CD4-positive, CD25-positive, alpha-beta regulatory T cell (primary cell): Measurements from ENCODE around the gene LRTM2. TPM values are rescaled to one million over a fixed set of nuclear protein-coding genes. Genes with fewer than 3 reads are reported as not detected.

ENCODE experiments used
- ATAC-seq, 2 donors: fragments of 150-1000 bp; cut with Tn5 transposase; one replicate each; pipeline ENCODE4 v1.10.0; 2021; ENCODE audit warnings: low read depth in 2 of 2, moderate number of reproducible peaks in 2 of 2, moderate library complexity in 1 of 2
- DNase-seq, 3 donors: peaks; one replicate each; pipeline versions ENCODE4 v3.0.0 to v3.0.0-alpha.2; 2012 to 2022; ENCODE audit warnings: mixed read lengths in 1 of 3
- H3K27ac ChIP-seq: one replicate; pipeline ENCODE4 v1.7.0; 2013; ENCODE audit warnings: mild to moderate bottlenecking, low read length; ENCODE audit not compliant: insufficient read depth, poor library complexity, severe bottlenecking
- H3K27me3 ChIP-seq: one replicate; pipeline ENCODE4 v1.7.0; 2013; ENCODE audit warnings: low read length; ENCODE audit not compliant: control insufficient read depth, insufficient read depth
- H3K36me3 ChIP-seq: one replicate; pipeline ENCODE4 v1.7.0; 2013; ENCODE audit warnings: mild to moderate bottlenecking, low read length, moderate library complexity; ENCODE audit not compliant: control insufficient read depth, insufficient read depth
- H3K4me1 ChIP-seq: 2 replicates; pipeline ENCODE4 v1.7.0; 2013; ENCODE audit warnings: mild to moderate bottlenecking, low read length; ENCODE audit not compliant: insufficient read depth, control insufficient read depth, poor library complexity, severe bottlenecking
- H3K4me3 ChIP-seq: one replicate; pipeline ENCODE4 v1.7.0; 2013; ENCODE audit warnings: low read depth, mild to moderate bottlenecking, low read length, moderate library complexity
- H3K9me3 ChIP-seq, 2 experiments: 1 replicate in 1 of 2; 2 replicates in 1 of 2; pipeline ENCODE4 v1.7.0; 2013; ENCODE audit warnings: low read length in 2 of 2, mild to moderate bottlenecking in 1 of 2, moderate library complexity in 1 of 2; ENCODE audit not compliant: control insufficient read depth in 2 of 2
- H3K27ac Mint-ChIP-seq, 3 donors: one replicate each; pipeline ENCODE4 v1.8.0; 2020 to 2022; ENCODE audit warnings: mild to moderate bottlenecking in 3 of 3, mixed read lengths in 3 of 3, moderate library complexity in 2 of 3
- H3K27me3 Mint-ChIP-seq: one replicate; pipeline ENCODE4 v1.8.0; 2022; ENCODE audit warnings: mild to moderate bottlenecking, mixed read lengths
- H3K36me3 Mint-ChIP-seq: one replicate; pipeline ENCODE4 v1.8.0; 2020; ENCODE audit warnings: mixed read lengths
- H3K4me1 Mint-ChIP-seq, 4 donors: one replicate each; pipeline ENCODE4 v1.8.0; 2020 to 2022; ENCODE audit warnings: mixed read lengths in 4 of 4, mild to moderate bottlenecking in 1 of 4
- H3K4me3 Mint-ChIP-seq, 4 donors: one replicate each; pipeline ENCODE4 v1.8.0; 2020 to 2022; ENCODE audit warnings: mild to moderate bottlenecking in 4 of 4, mixed read lengths in 4 of 4, moderate library complexity in 3 of 4
- H3K9me3 Mint-ChIP-seq, 7 donors: one replicate each; pipeline ENCODE4 v1.8.0; 2020 to 2022; ENCODE audit warnings: mixed read lengths in 7 of 7, mild to moderate bottlenecking in 3 of 7, moderate library complexity in 2 of 7
- polyA plus RNA-seq, 4 donors: library from polyadenylated mRNA; unstranded; fragments of 300-500 nt; fragmentation: Illumina TruSeq; gene quantifications; one replicate each; pipeline ENCODE4 v1.2.3, GENCODE V29; 2021
- total RNA-seq: library from RNA; stranded (reverse); gene quantifications from one replicate; pipeline ENCODE4 v1.2.3, GENCODE V29; 2022

LRTM2 gene
- total and polyA plus RNA-seq, 5 donors from 2014 or later: not detected

GRCh38 chr12:1839956-1840951 lies 19.9 kb downstream of the LRTM2 start:
- H3K27ac ChIP-seq: no peak overlapping the region
- H3K27ac Mint-ChIP-seq: no peak overlapping the region
- H3K4me1 ChIP-seq: no peaks in the 10 kb centered on the region
- H3K4me1 Mint-ChIP-seq: peaks cover 0 to 1% (median 0%) of the 10 kb centered on the region in 4 donors
- H3K27me3 ChIP-seq: no peaks in the 10 kb centered on the region
- no peak overlapping the region for H3K4me3 Mint-ChIP-seq
- H3K27me3 Mint-ChIP-seq: peaks cover 5% of the 10 kb centered on the region
- no peaks in the 10 kb centered on the region for H3K9me3 Mint-ChIP-seq
- no peak for DNase-seq
- no peaks in the 10 kb centered on the region for H3K36me3 ChIP-seq
- H3K4me3 ChIP-seq: no peak overlapping the region
- no peak for ATAC-seq
- no peaks in the 10 kb centered on the region for H3K9me3 ChIP-seq
- H3K36me3 Mint-ChIP-seq: no peaks in the 10 kb centered on the region

- no peak overlapping the region for H3K4me3 ChIP-seq
- ATAC-seq (no peak), DNase-seq (no peak)
- Mint-ChIP-seq H3K4me3 (no peak overlapping the region), H3K27me3 (peaks cover 5% of the 10 kb centered on the region), H3K4me1 (no peaks in the 10 kb centered on the region), H3K36me3 (no peaks in the 10 kb centered on the region), H3K9me3 (no peaks in the 10 kb centered on the region), H3K27ac (no peak overlapping the region)
- no peaks in the 10 kb centered on the region for H3K27me3 ChIP-seq
- no peaks in the 10 kb centered on the region for H3K9me3 ChIP-seq
- no peak overlapping the region for H3K27ac ChIP-seq
- H3K36me3 ChIP-seq: no peaks in the 10 kb centered on the region
- no peaks in the 10 kb centered on the region for H3K4me1 ChIP-seq
Observed at GRCh38 chr12:1840981-1841425, 20.6 kb downstream of the LRTM2 start.

- H3K27me3 ChIP-seq: no peaks in the 10 kb centered on the region
- DNase-seq (no peak), ATAC-seq (no peak)
- H3K27ac Mint-ChIP-seq: no peak overlapping the region
- no peaks in the 10 kb centered on the region for H3K9me3 Mint-ChIP-seq
- H3K27ac ChIP-seq: no peak overlapping the region
- no peak overlapping the region for H3K4me3 ChIP-seq
- H3K36me3 ChIP-seq: no peaks in the 10 kb centered on the region
- peaks cover 5% of the 10 kb centered on the region for H3K27me3 Mint-ChIP-seq
- H3K4me3 Mint-ChIP-seq: no peak overlapping the region
- H3K9me3 ChIP-seq: no peaks in the 10 kb centered on the region
- H3K36me3 Mint-ChIP-seq: no peaks in the 10 kb centered on the region
- no peaks in the 10 kb centered on the region for H3K4me1 ChIP-seq
- H3K4me1 Mint-ChIP-seq: no peaks in the 10 kb centered on the region
Observed at GRCh38 chr12:1841586-1842182, 21.3 kb downstream of the LRTM2 start.

- Histone ChIP-seq H3K27ac (no peak overlapping the region), H3K36me3 (no peaks in the 10 kb centered on the region), H3K27me3 (no peaks in the 10 kb centered on the region), H3K4me3 (no peak overlapping the region), H3K9me3 (no peaks in the 10 kb centered on the region), H3K4me1 (no peaks in the 10 kb centered on the region)
- no peaks in the 10 kb centered on the region for H3K36me3 Mint-ChIP-seq
- H3K27me3 Mint-ChIP-seq: peaks cover 5% of the 10 kb centered on the region
- DNase-seq (no peak), ATAC-seq (no peak)
- no peaks in the 10 kb centered on the region for H3K9me3 Mint-ChIP-seq
- H3K27ac Mint-ChIP-seq: no peak overlapping the region
- H3K4me3 Mint-ChIP-seq: no peak overlapping the region
- H3K4me1 Mint-ChIP-seq: no peaks in the 10 kb centered on the region
Observed at GRCh38 chr12:1842183-1842904, 22.0 kb downstream of the LRTM2 start.

GRCh38 chr12:1842905-1843640 lies 22.7 kb downstream of the LRTM2 start:
- no peak overlapping the region for H3K4me3 ChIP-seq
- ATAC-seq (no peak), DNase-seq (no peak)
- H3K36me3 ChIP-seq: no peaks in the 10 kb centered on the region
- Mint-ChIP-seq H3K9me3 (no peaks in the 10 kb centered on the region), H3K4me3 (no peak overlapping the region), H3K27ac (no peak overlapping the region), H3K4me1 (no peaks in the 10 kb centered on the region), H3K36me3 (no peaks in the 10 kb centered on the region), H3K27me3 (peaks cover 7% of the 10 kb centered on the region)
- H3K27ac ChIP-seq: no peak overlapping the region
- H3K4me1 ChIP-seq: no peaks in the 10 kb centered on the region
- no peaks in the 10 kb centered on the region for H3K27me3 ChIP-seq
- H3K9me3 ChIP-seq: no peaks in the 10 kb centered on the region

GRCh38 chr12:1843641-1844005 lies 23.3 kb downstream of the LRTM2 start:
- no peaks in the 10 kb centered on the region for H3K27me3 ChIP-seq
- no peak for DNase-seq

GRCh38 chr12:1844223-1844622 lies 23.9 kb downstream of the LRTM2 start:
- H3K27me3 ChIP-seq: no peaks in the 10 kb centered on the region

More at GRCh38 chr12:1843641-1844005, 23.3 kb downstream of the LRTM2 start:
- Mint-ChIP-seq H3K9me3 (no peaks in the 10 kb centered on the region), H3K4me1 (no peaks in the 10 kb centered on the region), H3K36me3 (no peaks in the 10 kb centered on the region), H3K27me3 (peaks cover 10% of the 10 kb centered on the region), H3K4me3 (no peak overlapping the region), H3K27ac (no peak overlapping the region)
- H3K27ac ChIP-seq: no peak overlapping the region
- no peak for ATAC-seq
- H3K4me1 ChIP-seq: no peaks in the 10 kb centered on the region
- H3K4me3 ChIP-seq: no peak overlapping the region
- H3K9me3 ChIP-seq: no peaks in the 10 kb centered on the region
- H3K36me3 ChIP-seq: no peaks in the 10 kb centered on the region

More at GRCh38 chr12:1844223-1844622, 23.9 kb downstream of the LRTM2 start:
- Mint-ChIP-seq H3K27me3 (peaks cover 10% of the 10 kb centered on the region), H3K4me3 (no peak overlapping the region), H3K27ac (no peak overlapping the region), H3K4me1 (no peaks in the 10 kb centered on the region), H3K9me3 (no peaks in the 10 kb centered on the region), H3K36me3 (no peaks in the 10 kb centered on the region)
- Histone ChIP-seq H3K4me1 (no peaks in the 10 kb centered on the region), H3K36me3 (no peaks in the 10 kb centered on the region), H3K27ac (no peak overlapping the region), H3K9me3 (no peaks in the 10 kb centered on the region), H3K4me3 (no peak overlapping the region)
- ATAC-seq (no peak), DNase-seq (no peak)
